Ectodermal cell (in vitro differentiated cells): ENCODE measurements around the gene SAMHD1.
"Not testable (repeated sequence)": the region's sequence is repeated elsewhere in the genome, so short reads cannot be mapped to it uniquely, and the experiment has no call there.

Experiments
- H3K27ac ChIP-seq: 2 replicates; pipeline ENCODE4 v1.7.0; 2013; ENCODE audit warnings: mild to moderate bottlenecking, low read depth, low read length; ENCODE audit not compliant: insufficient read depth, poor library complexity, severe bottlenecking
- H3K27me3 ChIP-seq: 2 replicates; pipeline ENCODE4 v1.7.0; 2013; ENCODE audit warnings: mild to moderate bottlenecking, low read length; ENCODE audit not compliant: insufficient read depth, control insufficient read depth, poor library complexity, severe bottlenecking
- H3K36me3 ChIP-seq: one replicate; pipeline ENCODE4 v1.7.0; 2013; ENCODE audit warnings: low read length; ENCODE audit not compliant: control insufficient read depth, insufficient read depth
- H3K4me1 ChIP-seq: one replicate; pipeline ENCODE4 v1.7.0; 2013; ENCODE audit warnings: low read length; ENCODE audit not compliant: control insufficient read depth, insufficient read depth
- H3K4me3 ChIP-seq: 2 replicates; pipeline ENCODE4 v1.7.0; 2013; ENCODE audit warnings: low read depth, low read length, control low read depth; ENCODE audit not compliant: insufficient read depth
- H3K9me3 ChIP-seq: 2 replicates; pipeline ENCODE4 v1.7.0; 2013; ENCODE audit warnings: mild to moderate bottlenecking, low read length, moderate library complexity; ENCODE audit not compliant: control insufficient read depth
- WGBS, 2 experiments: methylation state at CpG; one replicate each; pipeline ENCODE4 v1.1.7; 2013; ENCODE audit warnings: missing lambda C conversion rate in 2 of 2; 5-methylcytosine and 5-hydroxymethylcytosine counted together

The SAMHD1 gene

DNA sequence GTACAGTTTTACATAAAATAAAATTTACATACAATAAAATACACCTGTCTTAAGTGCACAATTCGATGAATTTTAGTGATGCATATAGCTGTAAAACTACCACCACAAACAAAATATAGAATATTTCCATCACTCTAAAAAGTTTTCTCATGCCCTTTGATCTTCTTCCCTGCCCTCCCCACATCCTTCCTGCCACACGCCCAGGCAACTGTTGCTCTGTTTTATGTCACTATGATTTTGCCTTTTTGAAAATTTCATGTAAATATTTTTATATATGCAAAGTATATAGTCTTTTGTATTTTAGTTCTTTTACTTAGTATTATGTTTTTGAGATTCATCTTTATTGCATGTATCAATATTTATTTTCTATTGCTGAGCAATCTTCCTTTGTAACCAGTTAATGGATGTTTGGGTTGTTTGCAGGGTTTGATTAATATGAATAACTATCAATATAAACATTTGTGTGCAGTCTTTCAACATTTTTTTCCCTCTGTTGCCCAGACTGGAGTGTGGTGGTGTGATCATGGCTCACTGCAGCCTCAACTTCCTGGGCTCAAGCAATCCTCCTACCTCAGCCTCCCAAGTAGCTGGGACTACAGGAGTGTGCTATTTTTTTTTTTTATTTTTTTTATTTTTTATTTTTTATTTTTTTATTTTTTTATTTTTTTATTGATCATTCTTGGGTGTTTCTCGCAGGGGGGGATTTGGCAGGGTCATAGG is 23.8 kb upstream of the SAMHD1 start:
- H3K9me3 ChIP-seq: no peaks in the 10 kb centered on the region
- no peaks in the 10 kb centered on the region for H3K4me1 ChIP-seq
- WGBS, 2 experiments: 100% methylated on average over 1 to 2 of the region's 3 CpGs
- H3K4me3 ChIP-seq: no peak overlapping the region
- no peak overlapping the region for H3K27ac ChIP-seq
- no peaks in the 10 kb centered on the region for H3K36me3 ChIP-seq
- H3K27me3 ChIP-seq: no peaks in the 10 kb centered on the region

DNA sequence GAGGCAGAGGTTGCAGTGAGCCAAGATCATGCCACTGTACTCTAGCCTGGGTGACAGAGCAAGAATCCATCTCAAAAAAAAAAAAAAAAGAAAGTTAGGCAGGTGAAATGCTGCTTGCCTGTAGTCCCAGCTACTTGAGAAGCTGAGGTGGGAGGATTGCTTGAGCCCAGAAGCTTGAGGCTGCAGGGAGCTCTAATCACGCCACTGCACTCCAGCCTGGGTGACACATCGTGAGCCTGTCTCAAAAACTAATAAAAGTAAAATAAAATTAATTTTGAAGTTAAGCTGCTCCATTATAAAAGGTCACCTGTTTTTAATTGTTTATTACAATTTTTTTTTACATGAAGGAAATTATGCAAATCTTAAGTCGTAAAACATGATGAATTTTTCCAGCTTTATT is 23.2 kb upstream of the SAMHD1 start:
- H3K27me3 ChIP-seq: no peaks in the 10 kb centered on the region
- H3K36me3 ChIP-seq: no peaks in the 10 kb centered on the region
- no peaks in the 10 kb centered on the region for H3K9me3 ChIP-seq
- H3K4me3 ChIP-seq: no peak overlapping the region
- 86 to 89% methylated on average over 1 to 2 of the region's 3 CpGs for WGBS, 2 experiments
- H3K27ac ChIP-seq: no peak overlapping the region
- no peaks in the 10 kb centered on the region for H3K4me1 ChIP-seq

DNA sequence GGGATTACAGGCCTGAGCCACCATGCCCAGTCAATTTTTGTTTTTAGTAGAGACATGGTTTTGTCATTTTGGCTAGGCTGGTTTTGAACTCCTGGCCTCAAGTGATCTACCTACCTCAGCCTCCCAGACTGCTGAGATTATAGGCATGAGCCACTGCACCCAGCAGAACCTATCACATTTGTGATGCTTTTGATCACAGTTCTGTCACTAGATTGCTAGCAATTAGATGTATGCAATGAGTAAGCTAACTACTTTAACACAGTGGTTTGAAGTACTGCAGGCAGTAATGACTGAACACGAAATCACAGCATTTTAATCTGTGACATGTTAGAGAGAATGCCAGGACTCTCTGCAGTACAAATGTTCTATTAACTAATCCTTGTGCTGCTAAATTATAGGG is 19.6 kb upstream of the SAMHD1 start:
- Histone ChIP-seq H3K9me3 (no peaks in the 10 kb centered on the region), H3K36me3 (no peaks in the 10 kb centered on the region), H3K4me1 (no peaks in the 10 kb centered on the region), H3K4me3 (no peak overlapping the region), H3K27me3 (no peaks in the 10 kb centered on the region), H3K27ac (no peak overlapping the region)
- WGBS, 2 experiments: 93 to 95% methylated on average over 1 of the region's 1 CpG

DNA sequence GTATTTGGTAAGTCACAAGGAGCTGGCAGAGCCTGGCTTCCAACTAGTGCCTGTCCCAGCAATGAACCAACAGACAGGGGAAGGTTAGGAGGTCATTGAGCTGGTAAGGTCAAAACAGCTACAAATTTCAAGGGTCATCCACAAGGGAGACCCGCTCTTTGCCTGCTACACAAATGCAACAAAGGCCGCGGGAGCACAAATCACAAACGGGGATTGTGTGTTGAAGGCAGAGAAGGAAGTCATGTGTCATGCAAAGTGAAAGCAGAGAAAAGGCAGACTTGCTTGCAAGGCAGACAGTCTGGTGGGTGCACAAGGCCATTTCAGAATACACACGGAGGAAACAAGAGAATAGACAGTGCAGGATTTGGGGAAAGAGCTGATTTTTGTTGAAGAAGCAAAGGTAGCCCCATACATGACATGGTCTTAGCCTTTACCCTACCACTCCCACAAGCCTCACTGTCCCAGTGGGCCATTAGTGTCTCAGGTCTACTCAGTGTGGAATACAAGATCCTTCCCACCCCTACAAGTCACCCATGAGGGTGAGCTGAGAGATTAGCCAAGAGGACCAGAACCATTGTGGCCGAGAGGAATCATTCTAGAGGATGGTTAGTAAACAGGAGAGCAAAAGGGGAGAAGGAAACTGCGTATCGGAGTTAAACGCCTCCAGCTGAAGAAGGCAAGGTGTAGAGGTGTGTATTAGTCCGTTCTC is 18.1 kb upstream of the SAMHD1 start:
- no peaks in the 10 kb centered on the region for H3K36me3 ChIP-seq
- no peak overlapping the region for H3K4me3 ChIP-seq
- H3K4me1 ChIP-seq: no peaks in the 10 kb centered on the region
- no peak overlapping the region for H3K27ac ChIP-seq
- H3K9me3 ChIP-seq: no peaks in the 10 kb centered on the region
- 91 to 93% methylated on average over 10 of the region's 10 CpGs for WGBS, 2 experiments
- no peaks in the 10 kb centered on the region for H3K27me3 ChIP-seq

DNA sequence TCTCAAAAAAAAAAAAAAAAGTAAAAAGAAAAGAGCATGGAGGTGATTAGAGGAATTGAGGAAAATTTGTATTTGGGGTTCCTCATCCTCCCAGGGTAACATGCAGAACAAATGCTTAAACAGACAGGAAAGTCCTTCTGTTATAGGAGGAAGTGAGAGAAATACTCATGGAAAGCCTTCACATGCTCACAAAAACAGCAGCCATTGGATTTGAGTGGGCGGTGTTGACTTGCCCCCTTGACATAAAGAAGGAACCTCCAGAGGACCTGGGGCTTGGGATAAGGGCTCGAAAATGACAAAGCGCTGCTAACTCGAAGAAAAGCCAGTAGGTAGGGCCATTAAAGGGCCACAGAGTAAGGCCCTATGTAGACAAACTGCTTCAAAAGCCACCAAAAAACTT is 17.5 kb upstream of the SAMHD1 start:
- Histone ChIP-seq H3K4me3 (no peak overlapping the region), H3K27ac (no peak overlapping the region), H3K27me3 (no peaks in the 10 kb centered on the region), H3K9me3 (no peaks in the 10 kb centered on the region), H3K36me3 (no peaks in the 10 kb centered on the region), H3K4me1 (no peaks in the 10 kb centered on the region)
- WGBS, 2 experiments: 96 to 98% methylated on average over 4 of the region's 4 CpGs

DNA sequence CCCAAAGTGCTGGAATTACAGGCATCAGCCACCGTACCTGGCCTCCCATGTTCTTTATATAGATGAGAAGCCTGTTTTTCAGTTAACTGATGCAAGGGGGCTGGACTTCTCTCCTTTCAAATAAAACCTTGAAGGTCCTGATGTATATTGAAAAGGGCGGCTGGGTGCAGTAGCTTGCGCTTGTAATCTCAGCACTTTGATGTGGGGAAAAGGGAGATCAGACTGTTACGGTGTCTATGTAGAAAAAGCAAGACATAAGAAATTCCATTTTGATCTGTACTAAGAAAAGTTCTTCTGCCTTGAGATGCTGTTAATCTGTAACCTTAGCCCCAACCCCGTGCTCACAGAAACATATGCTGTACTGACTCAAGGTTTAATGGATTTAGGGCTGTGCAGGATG is 16.1 kb upstream of the SAMHD1 start:
- Histone ChIP-seq H3K27ac (no peak overlapping the region), H3K9me3 (no peaks in the 10 kb centered on the region), H3K4me1 (no peaks in the 10 kb centered on the region), H3K4me3 (no peak overlapping the region), H3K36me3 (no peaks in the 10 kb centered on the region), H3K27me3 (no peaks in the 10 kb centered on the region)
- 91 to 96% methylated on average over 5 of the region's 5 CpGs for WGBS, 2 experiments

DNA sequence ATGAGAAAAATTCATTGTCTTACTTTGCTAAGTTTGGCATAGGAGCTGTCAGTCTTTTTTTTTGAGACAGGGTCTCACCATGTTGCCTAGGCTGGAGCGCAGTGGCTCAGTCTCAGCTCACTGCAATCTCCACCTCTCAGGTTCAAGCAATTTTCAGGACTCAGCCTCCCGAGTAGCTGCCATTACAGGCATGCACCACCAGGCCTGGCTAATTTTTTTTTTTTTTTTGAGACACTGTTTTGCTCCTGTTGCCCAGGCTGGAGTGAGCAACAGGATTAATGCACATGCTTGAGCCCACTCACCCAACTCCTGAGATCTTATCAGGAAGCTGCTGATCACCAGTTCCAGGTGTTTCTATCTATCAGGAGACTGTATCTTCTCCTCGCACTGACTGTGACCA is 15.5 kb upstream of the SAMHD1 start:
- not testable (repeated sequence) for H3K4me3 ChIP-seq, H3K27ac ChIP-seq, H3K4me1 ChIP-seq, H3K27me3 ChIP-seq, H3K36me3 ChIP-seq, H3K9me3 ChIP-seq
- WGBS, 2 experiments: 88 to 90% methylated on average over 3 of the region's 3 CpGs

DNA sequence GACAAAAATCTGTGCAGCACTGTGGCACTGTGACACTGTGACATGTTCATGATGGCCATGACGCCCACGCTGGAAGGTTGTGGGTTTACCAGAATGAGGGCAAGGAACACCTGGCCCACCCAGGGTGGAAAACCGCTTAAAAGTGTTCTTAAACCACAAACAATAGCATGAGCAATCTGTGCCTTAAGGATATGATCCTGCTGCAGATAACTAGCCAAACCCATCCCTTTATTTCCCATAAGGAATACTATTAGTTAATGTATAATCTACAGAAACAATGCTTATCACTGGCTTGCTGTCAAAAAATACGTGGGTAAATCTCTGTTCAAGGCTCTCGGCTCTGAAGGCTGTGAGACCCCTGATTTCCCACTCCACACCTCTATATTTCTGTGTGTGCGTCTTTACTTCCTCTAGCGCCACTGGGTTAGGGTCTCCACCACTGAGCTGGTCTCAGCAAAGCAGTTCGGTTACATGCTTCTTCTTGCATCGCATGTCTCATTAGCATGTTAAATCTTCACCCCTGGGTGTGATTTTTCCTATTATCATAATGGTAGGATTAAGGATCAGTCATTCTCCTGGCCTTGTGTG is 10.9 kb upstream of the SAMHD1 start:
- not testable (repeated sequence) for H3K27me3 ChIP-seq, H3K4me1 ChIP-seq, H3K9me3 ChIP-seq, H3K4me3 ChIP-seq, H3K36me3 ChIP-seq, H3K27ac ChIP-seq
- 83 to 85% methylated on average over 9 of the region's 9 CpGs for WGBS, 2 experiments

DNA sequence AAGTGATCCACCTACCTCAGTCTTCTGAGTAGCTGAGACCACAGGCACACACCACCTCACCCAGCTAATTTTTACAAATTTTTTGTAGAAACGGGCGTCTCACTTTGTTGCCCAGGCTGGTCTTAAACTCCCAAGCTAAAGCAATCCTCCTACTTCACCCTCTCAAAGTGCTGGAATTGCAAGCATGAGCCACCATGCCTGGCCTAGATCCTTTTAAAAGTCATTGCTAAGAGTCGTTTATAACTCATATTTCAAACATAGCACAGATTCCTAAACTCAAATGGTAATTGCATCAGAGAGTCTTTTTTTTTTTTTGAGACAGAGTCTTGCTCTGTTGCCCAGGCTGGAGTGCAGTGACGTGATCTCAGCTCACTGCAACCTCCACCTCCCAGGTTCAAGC is 7.7 kb upstream of the SAMHD1 start:
- 96% methylated on average over 4 of the region's 4 CpGs for WGBS, 2 experiments
- H3K9me3 ChIP-seq: no peaks in the 10 kb centered on the region
- no peaks in the 10 kb centered on the region for H3K36me3 ChIP-seq

DNA sequence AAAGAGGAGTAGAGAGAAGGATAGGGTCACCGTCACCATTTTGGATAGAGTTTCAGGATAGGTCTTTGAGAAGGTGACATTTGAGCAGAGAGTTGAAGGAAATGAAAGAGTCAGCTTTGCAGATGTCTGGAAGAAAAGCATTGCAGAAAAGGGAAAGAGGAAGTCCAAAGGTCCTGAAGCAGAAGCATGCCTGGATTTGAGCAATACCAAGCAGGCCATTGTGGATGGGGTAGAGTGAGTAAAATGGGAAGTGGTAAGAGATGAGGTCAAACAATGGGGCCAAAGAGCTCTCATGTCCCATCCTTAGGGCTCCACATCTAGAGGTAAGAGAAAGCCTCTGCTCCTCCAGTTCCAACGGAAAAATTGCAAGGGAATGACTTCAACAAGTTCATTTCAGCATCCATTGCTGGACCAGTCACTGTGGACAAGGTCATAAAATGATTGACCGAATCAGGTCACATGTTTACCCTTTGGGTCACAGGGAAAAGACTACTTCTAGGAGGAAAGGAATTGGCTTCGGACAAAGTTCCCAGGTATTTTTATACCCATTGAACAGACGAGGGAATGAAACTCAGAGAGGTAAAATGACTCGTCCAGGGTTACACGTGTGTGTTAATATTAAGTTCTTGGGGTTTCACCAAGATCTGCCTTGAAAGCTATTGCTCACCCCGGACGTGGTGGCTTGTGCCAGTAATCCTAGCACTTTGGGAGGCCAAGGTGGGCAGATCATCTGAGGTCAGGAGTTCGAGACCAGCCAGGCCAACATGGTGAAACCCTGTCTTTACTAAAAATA is 6.6 kb upstream of the SAMHD1 start:
- Histone ChIP-seq H3K9me3 (no peaks in the 10 kb centered on the region), H3K4me3 (no peak overlapping the region), H3K27me3 (no peaks in the 10 kb centered on the region), H3K27ac (no peak overlapping the region), H3K4me1 (no peaks in the 10 kb centered on the region), H3K36me3 (no peaks in the 10 kb centered on the region)
- WGBS, 2 experiments: 94% methylated on average over 10 of the region's 10 CpGs

More for the DNA sequence above, 7.7 kb upstream of the SAMHD1 start:
- Histone ChIP-seq H3K27ac (no peak overlapping the region), H3K4me3 (no peak overlapping the region), H3K27me3 (no peaks in the 10 kb centered on the region), H3K4me1 (no peaks in the 10 kb centered on the region)
